SIG-M5 treated with dmso at 0.1 percent for 504 hours (cell line): ENCODE data around the gene LRRC4.

ENCODE experiments used
- DNase-seq: peaks from one replicate; lab custom pipeline; 2025; ENCODE audit not compliant: unreplicated experiment; lab: John Stamatoyannopoulos, UW

Gene LRRC4, protein sequence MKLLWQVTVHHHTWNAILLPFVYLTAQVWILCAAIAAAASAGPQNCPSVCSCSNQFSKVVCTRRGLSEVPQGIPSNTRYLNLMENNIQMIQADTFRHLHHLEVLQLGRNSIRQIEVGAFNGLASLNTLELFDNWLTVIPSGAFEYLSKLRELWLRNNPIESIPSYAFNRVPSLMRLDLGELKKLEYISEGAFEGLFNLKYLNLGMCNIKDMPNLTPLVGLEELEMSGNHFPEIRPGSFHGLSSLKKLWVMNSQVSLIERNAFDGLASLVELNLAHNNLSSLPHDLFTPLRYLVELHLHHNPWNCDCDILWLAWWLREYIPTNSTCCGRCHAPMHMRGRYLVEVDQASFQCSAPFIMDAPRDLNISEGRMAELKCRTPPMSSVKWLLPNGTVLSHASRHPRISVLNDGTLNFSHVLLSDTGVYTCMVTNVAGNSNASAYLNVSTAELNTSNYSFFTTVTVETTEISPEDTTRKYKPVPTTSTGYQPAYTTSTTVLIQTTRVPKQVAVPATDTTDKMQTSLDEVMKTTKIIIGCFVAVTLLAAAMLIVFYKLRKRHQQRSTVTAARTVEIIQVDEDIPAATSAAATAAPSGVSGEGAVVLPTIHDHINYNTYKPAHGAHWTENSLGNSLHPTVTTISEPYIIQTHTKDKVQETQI

DNA sequence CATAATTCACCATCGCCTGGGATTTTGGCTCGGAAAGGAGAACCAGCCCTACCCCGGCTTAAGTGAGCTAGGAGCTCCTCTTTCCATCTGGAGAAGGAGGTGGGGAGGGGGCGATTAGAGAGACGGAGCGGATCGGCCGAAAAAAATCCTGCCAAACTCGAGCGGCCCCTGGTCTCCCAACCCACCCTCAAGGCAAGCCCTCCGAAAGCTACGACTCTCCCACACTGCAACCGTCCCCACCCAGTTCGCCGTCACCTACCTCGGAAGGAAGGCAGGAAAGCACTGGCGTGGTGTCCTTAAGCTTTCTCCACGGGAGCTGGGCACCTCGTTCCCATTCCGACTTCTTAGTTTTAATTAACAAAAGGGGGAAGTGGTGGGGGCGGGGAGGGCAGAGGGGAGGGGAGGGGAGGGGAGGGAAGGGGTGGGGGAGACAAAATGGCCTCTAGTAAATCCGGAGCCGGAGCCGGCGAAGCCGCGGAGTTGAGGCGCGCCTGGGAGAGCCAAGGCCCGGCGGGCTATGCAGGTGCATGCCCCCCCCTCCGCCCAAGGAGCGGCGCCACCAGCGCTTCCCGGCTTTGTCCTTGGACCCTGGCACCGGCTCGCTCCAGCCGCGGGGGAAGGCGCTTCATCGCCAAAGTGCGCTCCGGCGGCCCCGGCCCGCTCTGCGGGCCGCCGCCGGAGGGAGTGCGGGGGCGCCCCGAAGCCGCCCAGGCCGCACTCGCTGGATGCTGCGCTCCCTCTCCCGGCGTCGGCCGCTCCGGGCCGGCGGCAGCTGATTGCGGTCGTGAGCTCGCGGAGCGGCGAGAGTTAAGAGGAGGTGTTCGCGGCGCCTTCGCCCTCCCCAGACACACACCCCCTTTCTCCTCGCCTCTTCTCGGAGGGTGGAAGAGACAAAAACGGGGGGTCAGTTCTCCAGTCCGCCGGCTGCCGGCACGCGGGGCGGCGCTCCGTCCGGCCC lies at the start of gene LRRC4:
Gene LRRC4 (minus strand): TSS at position 784 of the 958 bp plus-strand sequence. CDS start 797 bp downstream, outside the sequence.
- DNase-seq: peak; percentile 26

DNA sequence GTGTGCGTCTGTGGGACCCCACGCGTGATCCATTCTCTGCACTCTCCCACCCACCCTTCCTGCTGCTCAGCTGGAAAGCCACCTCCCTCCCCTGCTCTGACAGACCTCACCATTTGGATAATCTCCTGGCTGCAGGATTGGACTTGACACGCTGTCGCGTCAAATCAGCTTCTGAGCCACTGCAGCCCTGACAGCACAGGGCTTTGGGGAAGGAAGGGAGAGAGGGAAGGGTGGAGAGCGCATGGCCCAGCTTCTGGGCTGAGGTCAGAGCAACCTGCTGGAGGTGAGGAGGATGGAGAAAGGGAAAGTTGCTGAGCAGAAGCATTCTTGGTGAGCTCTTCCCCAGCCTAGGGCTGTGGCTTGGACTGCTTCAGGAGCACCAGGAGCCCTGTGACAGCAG lies 48.9 kb upstream of the LRRC4 start:
- no peak for DNase-seq

DNA sequence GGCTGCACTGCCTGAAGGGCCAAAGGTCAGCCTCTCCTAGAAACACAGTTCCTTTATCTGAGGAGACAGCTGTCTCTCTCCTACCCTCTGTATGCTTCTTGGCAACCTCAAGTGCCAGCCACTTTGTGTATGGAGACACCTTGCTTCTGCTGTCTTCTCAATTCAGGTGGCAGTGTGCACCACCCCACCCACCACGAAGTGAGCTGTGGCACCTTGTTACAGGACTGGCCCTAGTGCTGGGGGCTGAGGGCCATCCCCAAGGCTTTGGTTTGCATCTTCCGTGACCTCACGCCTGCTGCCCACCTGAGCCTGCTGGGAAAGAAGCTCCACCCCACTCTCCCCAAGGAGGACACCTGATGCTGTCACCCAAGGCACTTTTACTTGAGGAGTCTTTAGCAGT lies 47.1 kb upstream of the LRRC4 start:
- no peak for DNase-seq

DNA sequence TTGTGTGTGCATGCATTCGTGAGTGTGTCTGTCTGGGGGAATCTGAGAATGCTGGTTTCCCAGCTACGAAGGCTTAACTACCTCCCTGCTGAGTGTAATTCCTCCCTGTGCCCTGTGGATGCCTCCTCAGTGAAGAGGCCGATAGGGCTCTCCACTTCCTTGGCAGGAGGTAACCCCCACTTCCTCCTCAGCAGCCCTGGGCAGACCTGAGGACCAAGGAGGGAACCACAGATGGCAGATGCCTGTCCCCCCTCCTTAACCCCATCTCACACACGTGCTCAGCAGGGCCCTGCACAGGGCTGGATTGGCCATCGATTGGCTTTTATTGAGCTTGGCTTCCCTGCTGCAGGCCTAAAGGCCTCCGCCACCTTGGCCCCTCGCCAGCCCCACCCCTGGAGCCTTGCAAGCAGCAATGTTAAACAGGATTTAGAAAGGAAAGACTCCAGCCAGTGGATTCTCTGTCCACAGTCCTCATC lies 45.6 kb upstream of the LRRC4 start:
- no peak for DNase-seq

DNA sequence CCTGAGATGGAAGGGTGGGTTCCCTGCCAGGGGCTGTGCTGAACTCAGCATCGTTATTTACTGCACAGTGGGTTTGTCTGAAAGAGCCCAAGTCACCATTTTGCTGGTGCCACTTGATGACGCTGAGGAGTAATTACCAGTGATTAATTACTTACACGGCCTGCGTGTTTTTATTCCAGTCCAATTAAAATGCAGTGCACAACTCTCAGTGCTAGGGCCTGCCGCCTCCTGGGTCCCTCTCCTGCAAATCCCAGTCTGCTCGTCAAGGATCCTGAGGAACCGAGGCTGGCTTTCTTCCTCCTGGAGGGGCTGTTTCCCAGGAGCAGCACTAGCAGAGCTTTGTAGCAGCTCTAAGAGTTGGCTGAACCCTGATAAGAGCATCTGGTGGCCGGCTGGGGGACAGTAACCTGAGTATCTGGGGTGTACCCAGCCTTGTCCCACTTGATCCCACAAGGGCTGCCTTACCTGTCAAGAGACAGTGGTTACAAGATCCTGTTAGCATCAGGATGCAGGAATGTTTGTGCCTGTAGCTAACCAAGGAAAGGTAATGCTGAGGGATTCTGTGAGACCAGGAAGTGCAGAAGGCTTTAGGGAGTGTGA lies 45.1 kb upstream of the LRRC4 start:
- no peak for DNase-seq

DNA sequence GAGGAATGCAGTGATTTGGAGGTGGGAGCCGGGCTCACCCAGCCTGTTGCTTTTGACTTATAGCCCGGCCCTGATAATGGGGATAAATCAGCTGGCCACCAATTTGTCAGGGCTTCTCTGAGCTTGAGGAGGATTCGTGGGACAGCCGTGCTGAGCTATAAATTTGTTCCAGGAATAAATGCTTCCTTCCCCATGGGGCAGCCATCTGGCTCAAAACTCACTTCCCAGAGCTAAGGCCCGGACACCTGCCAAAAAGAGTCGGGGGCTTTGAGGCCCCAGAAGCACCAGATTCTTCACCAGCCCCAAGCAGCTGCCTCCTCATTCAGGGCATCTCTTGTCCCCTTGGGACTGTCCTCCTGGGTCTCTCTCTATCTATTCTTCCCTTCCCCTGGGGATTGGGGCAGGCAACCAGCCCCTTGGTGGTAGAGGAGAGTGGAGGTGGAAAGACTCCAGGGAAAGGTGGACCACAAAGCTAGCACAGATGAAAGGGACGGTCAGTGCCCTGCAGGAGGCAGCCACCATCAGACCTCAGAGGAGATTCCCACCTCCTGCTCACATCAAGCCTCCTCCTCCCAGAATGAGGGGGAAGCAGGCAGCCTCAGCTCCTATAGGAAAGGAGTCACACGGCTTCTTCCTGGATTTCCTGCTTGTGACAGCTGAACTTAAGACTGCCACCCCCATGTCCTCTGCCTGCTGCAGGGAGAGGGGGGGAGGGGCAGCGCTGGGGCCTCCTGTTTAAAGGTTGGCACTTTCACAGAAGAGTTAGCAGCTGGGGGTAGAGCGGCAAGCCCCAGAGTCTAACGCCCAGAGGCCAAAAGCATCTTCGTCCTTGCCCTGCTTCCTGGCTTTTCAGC lies 44.2 kb upstream of the LRRC4 start:
- no peak for DNase-seq

DNA sequence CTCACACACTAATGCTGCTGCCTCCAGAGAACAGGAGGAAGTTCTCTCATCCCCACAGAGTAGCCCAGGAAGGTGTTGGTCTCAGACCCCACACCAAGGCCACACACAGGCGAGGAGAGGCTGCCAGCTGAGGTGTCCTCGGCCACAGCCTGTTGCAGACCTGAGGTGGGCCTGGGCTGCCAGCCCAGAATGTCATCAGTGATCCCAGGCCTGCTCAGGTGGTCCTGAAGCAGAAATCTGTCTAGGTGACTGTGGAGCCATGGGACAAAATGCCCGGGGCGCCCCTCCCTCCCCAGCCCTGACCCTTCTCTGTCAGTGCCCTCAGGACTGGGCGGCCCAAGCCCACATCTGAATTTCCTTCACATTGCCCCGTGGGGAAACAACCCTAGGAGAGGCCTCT lies 43.5 kb upstream of the LRRC4 start:
- no peak for DNase-seq

DNA sequence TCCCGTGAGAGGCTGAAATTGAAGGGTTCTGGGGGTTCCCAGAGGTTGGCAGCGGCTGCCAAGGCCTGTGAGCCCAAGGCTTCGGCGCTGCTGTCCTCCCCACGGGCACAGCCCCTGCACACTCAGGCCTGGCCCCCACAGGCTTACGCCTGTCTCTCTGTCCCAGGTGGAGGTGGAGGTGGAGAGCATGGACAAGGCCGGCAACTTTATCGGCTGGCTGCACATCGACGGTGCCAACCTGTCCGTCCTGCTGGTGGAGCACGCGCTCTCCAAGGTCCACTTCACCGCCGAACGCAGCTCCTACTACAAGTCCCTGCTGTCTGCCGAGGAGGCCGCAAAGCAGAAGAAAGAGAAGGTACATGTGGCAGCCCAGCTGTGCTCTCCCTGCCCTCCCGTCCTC lies 43.1 kb upstream of the LRRC4 start:
- DNase-seq: no peak

DNA sequence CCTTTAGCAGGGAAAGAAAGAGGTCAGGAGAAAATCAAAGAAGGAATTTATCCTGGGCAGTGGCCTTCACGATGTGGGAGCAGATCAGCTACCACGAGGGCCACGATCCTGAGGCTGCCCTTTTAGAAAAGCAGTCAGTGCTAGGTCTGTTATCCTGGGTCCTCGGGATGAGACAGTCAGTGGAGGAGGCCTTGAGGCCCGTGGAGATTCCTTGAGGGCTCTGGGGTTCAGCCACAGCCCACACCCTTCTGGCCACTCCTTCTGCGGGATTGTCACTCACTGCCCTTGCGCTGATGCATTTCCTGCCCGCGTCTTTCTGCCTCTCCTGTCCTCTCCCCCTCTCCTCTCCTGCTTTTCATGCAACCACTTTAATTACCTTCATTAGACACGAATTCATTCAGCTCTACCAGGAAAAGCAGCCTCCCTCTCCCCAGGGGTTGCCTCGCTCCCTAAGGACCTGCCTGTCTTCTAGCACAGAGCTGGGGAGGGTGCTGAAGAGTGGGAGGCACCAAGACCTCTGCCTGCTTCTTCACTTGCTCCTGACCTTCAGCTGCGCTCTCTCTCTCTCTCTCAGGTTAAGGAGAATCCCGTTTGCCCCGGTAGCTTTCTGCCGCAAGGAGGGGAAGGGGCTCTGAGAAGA lies 42.6 kb upstream of the LRRC4 start:
- no peak for DNase-seq

DNA sequence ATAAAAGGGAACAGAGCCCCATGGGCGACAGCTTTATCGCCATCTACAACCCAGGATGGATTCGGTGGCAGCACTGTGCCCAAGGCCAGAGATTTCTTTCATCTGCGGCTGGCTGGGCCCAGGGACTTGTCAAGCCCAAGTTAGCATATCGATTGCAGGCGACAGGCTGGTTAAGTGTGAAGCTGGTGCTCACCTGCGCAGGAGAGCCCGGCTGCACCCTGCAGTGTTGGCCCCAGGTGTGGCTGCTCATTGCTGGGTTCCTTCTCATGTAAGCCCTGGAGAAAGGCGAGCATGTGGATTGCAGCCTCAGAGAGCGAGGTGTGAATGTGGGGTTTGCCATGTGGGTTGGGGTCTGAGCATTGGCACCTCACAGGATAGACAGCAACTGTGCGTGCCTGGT lies 40.6 kb upstream of the LRRC4 start:
- no peak for DNase-seq

DNA sequence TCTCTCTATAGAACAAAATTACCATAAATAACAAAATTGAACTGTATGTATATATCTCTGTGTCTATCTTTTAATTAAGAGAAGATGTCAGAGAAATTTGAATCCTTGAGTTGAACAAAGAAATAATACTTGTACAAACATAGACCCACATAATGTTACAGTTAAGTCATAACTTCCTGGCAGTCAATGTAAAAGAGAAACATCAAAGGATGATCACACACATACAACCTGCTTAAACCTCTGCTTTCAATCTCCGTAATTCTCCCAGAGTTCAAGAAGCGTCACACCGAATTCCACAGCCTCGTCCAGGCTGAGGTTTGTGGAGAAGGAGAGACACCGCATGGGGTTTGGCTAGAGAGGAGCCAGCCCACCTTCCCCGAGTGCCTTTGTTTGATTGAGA lies 40.1 kb upstream of the LRRC4 start:
- no peak for DNase-seq

DNA sequence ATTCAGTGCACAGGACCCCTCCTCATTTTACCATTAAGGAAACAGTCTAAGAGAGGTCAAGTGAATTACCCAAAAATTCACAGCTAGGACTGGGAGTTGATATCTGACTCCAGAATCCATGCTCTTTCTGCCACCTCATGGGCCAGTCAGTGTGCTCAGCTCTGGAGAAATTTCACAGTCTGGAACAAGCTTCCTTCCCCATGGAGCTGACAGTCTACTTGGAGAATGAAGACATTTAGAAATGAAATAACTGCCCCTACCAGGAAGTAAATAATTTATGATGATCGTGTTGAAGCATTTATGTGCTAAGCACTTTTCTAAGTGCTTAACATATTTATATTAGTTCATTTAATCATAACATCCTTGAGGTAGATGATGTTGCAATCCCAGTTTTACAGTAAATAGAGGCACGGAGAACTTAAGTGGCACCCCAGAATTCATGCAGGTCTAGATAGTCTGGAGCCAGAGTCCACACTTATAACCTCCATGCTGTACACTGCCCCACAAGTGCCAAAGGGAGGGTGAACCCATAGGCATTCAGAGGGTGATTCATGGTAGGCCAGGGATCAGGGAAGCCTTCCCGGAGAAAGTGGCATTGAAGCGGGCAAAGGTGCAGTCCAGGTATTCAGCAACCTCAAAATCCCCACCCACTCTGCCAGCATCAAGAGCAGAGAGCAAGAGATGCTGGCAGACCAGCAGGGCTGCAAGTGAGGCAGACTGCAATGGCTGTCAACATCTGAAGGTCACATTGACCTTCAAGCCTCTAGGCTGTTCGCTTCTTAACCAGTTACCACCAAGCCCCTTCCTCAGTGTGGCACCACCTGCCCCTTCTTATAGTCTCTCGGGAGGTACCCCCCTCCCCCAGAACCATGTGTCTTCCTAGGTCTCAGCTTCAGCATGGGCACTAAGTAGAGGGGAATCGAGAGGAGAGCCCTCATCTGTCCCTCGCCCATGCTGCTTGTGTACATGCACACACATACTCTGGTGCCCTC lies 38.4 kb upstream of the LRRC4 start:
- DNase-seq: no peak

DNA sequence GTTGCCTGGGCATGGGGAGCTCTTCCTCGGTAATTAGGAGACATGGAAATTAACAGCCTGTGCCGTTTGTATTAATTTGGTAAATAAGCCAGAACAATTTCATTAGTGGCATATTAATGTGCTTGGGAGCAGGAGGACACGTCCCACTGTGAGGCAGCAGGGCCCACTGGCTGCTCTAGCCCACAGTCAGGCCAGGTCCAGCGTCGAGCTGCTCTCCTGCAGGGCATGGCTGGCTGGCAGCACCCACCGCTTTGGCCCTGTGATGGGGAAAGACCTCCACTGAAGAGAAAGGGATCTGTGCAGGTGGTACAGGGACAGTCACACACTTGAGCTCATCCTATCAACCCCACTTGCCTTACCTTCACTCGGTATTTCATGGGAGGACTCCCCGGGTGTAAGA lies 37.5 kb upstream of the LRRC4 start:
- no peak for DNase-seq

DNA sequence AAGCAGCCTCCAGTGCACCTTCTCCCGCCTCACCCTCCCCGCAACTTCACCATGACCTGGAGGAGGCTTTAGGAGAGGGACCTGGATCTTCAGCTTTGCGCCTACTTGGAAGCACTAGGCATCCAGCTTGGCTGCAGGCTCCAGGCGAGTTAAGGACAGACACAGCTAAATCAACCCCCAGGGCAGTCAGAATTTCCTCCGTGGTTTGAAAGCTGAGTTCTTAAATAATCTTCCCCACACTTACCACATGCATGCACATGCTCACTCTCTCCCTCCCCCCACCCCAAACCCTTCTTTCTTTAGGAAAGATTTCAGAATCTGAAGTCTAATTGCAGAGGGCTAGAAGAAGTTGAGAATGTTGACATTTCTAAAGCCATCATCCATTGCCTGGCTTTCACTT lies 36.7 kb upstream of the LRRC4 start:
- DNase-seq: peak; percentile 78

DNA sequence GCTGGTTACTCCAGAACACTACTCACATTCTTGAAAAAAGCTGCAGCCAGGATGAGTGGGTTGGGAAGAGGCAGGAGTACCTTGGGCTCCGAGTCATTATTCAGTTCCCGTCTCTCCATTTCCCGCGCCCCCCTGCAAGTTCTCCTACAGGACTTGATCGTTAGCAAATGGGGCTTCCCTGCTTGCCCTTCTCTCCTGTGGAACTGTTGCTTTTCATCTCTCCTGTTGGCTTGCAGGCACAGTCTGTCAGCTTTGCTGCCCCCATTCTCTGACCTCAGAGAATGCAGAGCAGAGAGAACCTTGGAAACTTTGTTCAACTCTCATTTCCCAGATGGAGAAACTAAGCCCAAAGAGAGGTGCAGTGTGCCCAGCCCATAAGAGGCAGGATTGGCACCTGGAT lies 35.6 kb upstream of the LRRC4 start:
- no peak for DNase-seq

DNA sequence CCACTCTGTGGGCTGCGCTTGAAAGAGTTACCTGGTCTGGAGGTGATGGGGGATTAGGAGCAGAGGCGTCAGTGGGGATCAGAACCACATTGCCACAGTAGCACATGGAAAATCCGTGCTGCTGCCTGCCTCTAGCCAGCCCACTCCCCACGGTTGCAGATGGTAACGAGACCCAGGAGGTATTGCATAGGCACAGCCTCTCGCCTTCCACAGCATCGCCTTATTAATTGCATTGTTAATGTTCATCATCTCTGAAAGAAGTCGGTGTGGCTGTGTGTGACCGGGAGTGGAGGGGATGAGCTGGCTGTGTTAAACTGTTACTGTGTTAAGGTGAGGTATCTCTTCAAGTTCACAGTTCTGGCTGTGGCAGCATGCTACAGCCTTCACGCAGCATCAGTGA lies 35.2 kb upstream of the LRRC4 start:
- no peak for DNase-seq

DNA sequence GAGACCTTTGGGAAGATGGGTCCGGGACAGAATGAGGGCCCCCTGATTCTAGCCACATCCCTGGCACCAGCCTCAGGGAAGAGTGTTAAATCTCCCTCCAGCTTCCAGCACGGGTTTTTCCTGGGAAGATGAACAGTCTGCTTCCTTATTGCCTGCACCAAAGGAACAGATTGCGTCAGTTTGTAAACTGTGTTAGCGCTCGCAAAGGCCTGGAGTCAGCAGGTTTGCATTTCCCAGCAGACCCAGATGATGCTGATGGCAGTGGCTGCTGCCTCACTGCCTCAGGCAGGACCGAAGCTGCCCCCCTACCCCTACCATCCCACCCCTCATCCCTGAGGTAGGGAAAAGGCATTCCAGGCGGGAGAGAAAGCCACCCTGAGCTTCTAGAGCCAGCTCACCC lies 34.6 kb upstream of the LRRC4 start:
- no peak for DNase-seq

DNA sequence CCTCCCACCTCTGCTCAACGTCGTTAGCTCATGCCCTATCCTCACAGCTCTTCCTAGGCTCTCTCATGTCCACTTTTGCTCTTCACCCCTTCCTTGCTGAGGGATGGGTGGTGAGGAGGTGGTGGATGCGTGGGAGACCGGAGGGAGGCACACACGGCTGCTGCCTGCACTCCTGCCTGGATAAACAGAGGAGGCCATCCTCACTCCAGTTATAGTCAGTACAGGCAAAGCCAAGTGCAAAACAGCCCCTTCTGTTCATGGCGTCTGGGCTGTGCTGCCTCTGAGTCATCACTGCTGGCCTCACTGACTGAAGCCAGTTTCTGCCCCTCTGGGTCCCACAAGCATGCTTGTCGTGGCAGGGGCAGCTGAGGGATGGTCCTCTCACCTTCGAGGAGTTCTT lies 31.9 kb upstream of the LRRC4 start:
- no peak for DNase-seq
